ENCODE results near the gene MED10. TPM values are rescaled to one million over a fixed set of nuclear protein-coding genes. Genes with fewer than 3 reads are reported as not detected.

Gene MED10
- total RNA-seq, 3 donors from 2014 or later, result 24.7 to 44.9 (median 27.2) TPM

GRCh38 chr5:6419340-6419852 is 41.0 kb upstream of the MED10 start:
- peak in 1 of 3 donors; percentile 13 for DNase-seq
- peak; percentile 42 for ATAC-seq
- no peak for TF ChIP-seq CTCF (IDR thresholded peaks at IDR 0.05)
- H3K9me3 ChIP-seq, result no peaks in the 10 kb centered on the region
- no peaks in the 10 kb centered on the region for H3K36me3 ChIP-seq (ENCODE audit: low read depth)
- intact Hi-C loops (cut with DNase I, micrococcal nuclease), result no loop called here
- no peaks in the 10 kb centered on the region for H3K4me1 ChIP-seq (ENCODE audit: low read depth)
- H3K4me3 ChIP-seq, result no peak overlapping the region

- ATAC-seq (no peak), DNase-seq (no peak)
- Histone ChIP-seq H3K4me1 (ENCODE audit: low read depth) (no peaks in the 10 kb centered on the region), H3K4me3 (no peak overlapping the region), H3K9me3 (no peaks in the 10 kb centered on the region), H3K36me3 (ENCODE audit: low read depth) (no peaks in the 10 kb centered on the region)
- intact Hi-C loops (cut with DNase I, micrococcal nuclease), result no loop called here
- TF ChIP-seq CTCF (IDR thresholded peaks at IDR 0.05), result no peak
Measured at GRCh38 chr5:6418679-6419276, 40.4 kb upstream of the MED10 start.

- no peak for ATAC-seq
- Histone ChIP-seq H3K4me3 (no peak overlapping the region), H3K36me3 (ENCODE audit: low read depth) (no peaks in the 10 kb centered on the region), H3K9me3 (no peaks in the 10 kb centered on the region), H3K4me1 (ENCODE audit: low read depth) (no peaks in the 10 kb centered on the region)
- no peak for TF ChIP-seq CTCF (IDR thresholded peaks at IDR 0.05)
- no peak for DNase-seq
- intact Hi-C loops (cut with DNase I, micrococcal nuclease), result no loop called here
Measured at GRCh38 chr5:6417657-6418056, 39.3 kb upstream of the MED10 start.

- ATAC-seq, result no peak
Measured at GRCh38 chr5:6412811-6413210, 34.5 kb upstream of the MED10 start.

GRCh38 chr5:6411141-6411540 is 32.8 kb upstream of the MED10 start:
- no peak for ATAC-seq
- intact Hi-C loops (cut with DNase I, micrococcal nuclease), result no loop called here

More at GRCh38 chr5:6412811-6413210, 34.5 kb upstream of the MED10 start:
- H3K36me3 ChIP-seq (ENCODE audit: low read depth), result no peaks in the 10 kb centered on the region
- H3K4me3 ChIP-seq, result no peak overlapping the region
- no peak for TF ChIP-seq CTCF (IDR thresholded peaks at IDR 0.05)
- no peaks in the 10 kb centered on the region for H3K9me3 ChIP-seq
- intact Hi-C loops (cut with DNase I, micrococcal nuclease), result no loop called here
- DNase-seq, result no peak
- no peaks in the 10 kb centered on the region for H3K4me1 ChIP-seq (ENCODE audit: low read depth)

More at GRCh38 chr5:6411141-6411540, 32.8 kb upstream of the MED10 start:
- DNase-seq, result no peak
- Histone ChIP-seq H3K9me3 (no peaks in the 10 kb centered on the region), H3K4me3 (no peak overlapping the region), H3K4me1 (ENCODE audit: low read depth) (no peaks in the 10 kb centered on the region), H3K36me3 (ENCODE audit: low read depth) (no peaks in the 10 kb centered on the region)
- TF ChIP-seq CTCF (IDR thresholded peaks at IDR 0.05), result no peak
